Activated gamma-delta T cell (primary cell): ENCODE data around the gene IGF2.
"Not testable (repeated sequence)": the region's sequence is repeated elsewhere in the genome, so short reads cannot be mapped to it uniquely, and the experiment has no call there.

Experiments used
- DNase-seq: peaks from one replicate; lab custom pipeline; 2025; lab: John Stamatoyannopoulos, UW

The IGF2 gene

GRCh38 chr11:2136209-2136951 lies 2.8 kb downstream of the IGF2 start:
- no peak for DNase-seq

GRCh38 chr11:2135648-2136201 lies 3.5 kb downstream of the IGF2 start:
- no peak for DNase-seq

- no peak for DNase-seq
Measured at GRCh38 chr11:2135018-2135569, 4.1 kb downstream of the IGF2 start.

- DNase-seq, result no peak
Measured at GRCh38 chr11:2134022-2135010, 4.9 kb downstream of the IGF2 start.

- no peak for DNase-seq
Measured at GRCh38 chr11:2133241-2134021, 5.8 kb downstream of the IGF2 start.

GRCh38 chr11:2132874-2133240 lies 6.3 kb downstream of the IGF2 start:
- DNase-seq, result no peak

GRCh38 chr11:2132246-2132645 lies 6.9 kb downstream of the IGF2 start:
- DNase-seq, result no peak

- no peak for DNase-seq
Measured at GRCh38 chr11:2131371-2132236, 7.6 kb downstream of the IGF2 start.

- DNase-seq, result no peak
Measured at GRCh38 chr11:2130881-2131352, 8.3 kb downstream of the IGF2 start.

GRCh38 chr11:2129699-2130366 lies 9.4 kb downstream of the IGF2 start:
- no peak for DNase-seq

GRCh38 chr11:2129308-2129698 lies 9.9 kb downstream of the IGF2 start:
- DNase-seq, result no peak

GRCh38 chr11:2128511-2129307 lies 10.5 kb downstream of the IGF2 start:
- no peak for DNase-seq

GRCh38 chr11:2128130-2128510 lies 11.1 kb downstream of the IGF2 start:
- DNase-seq, result no peak

GRCh38 chr11:2127482-2128129 lies 11.6 kb downstream of the IGF2 start:
- DNase-seq, result no peak

GRCh38 chr11:2126520-2127085 lies 12.6 kb downstream of the IGF2 start:
- no peak for DNase-seq

GRCh38 chr11:2124736-2125484 lies 14.3 kb downstream of the IGF2 start:
- not testable (repeated sequence) for DNase-seq

GRCh38 chr11:2123628-2123960 lies 15.6 kb downstream of the IGF2 start:
- no peak for DNase-seq
